Tibial nerve (tissue), 3 donors: ENCODE data around the gene MTFP1.

Experiments
- POLR2A ChIP-seq, 2 donors: fragments of 450-650 bp; IDR thresholded peaks; one replicate each; pipeline ENCODE4 v1.6.1; 2017; ENCODE audit warnings: antibody characterized with exemption in 2 of 2, mild to moderate bottlenecking in 2 of 2, moderate library complexity in 2 of 2
- TF ChIP-seq, protein P1 (sequence below), 5 experiments: fragments of 200-600 bp in 3 of 5; fragments of 450-650 bp in 2 of 5; sonication (generic) in 3 of 5; IDR thresholded peaks; one replicate each; pipeline ENCODE4 v1.5.1; 2016 to 2019; ENCODE audit warnings: antibody characterized with exemption in 5 of 5, mild to moderate bottlenecking in 3 of 5, moderate library complexity in 2 of 5

- TF ChIP-seq, protein P1, sequence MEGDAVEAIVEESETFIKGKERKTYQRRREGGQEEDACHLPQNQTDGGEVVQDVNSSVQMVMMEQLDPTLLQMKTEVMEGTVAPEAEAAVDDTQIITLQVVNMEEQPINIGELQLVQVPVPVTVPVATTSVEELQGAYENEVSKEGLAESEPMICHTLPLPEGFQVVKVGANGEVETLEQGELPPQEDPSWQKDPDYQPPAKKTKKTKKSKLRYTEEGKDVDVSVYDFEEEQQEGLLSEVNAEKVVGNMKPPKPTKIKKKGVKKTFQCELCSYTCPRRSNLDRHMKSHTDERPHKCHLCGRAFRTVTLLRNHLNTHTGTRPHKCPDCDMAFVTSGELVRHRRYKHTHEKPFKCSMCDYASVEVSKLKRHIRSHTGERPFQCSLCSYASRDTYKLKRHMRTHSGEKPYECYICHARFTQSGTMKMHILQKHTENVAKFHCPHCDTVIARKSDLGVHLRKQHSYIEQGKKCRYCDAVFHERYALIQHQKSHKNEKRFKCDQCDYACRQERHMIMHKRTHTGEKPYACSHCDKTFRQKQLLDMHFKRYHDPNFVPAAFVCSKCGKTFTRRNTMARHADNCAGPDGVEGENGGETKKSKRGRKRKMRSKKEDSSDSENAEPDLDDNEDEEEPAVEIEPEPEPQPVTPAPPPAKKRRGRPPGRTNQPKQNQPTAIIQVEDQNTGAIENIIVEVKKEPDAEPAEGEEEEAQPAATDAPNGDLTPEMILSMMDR (IDR thresholded peaks at IDR 0.05), result no peak
- peak; percentile 40 to 42 for TF ChIP-seq POLR2A (IDR thresholded peaks at IDR 0.05)
Measured at GRCh38 chr22:30396871-30397655, 28.5 kb upstream of the MTFP1 start, which contains the start of gene SEC14L2.
